Esophagus squamous epithelium (tissue), 5 donors: ENCODE data around the gene PRPF38B. TPM values are rescaled to one million over a fixed set of nuclear protein-coding genes. Genes with fewer than 3 reads are reported as not detected.

Experiments
- DNase-seq: peaks from one replicate; lab custom pipeline; 2025; lab: John Stamatoyannopoulos, UW
- H3K27ac ChIP-seq, 4 donors: fragments of 200-600 bp; sonication (generic); one replicate each; pipeline ENCODE4 v1.5.1; 2016 to 2019; ENCODE audit warnings: mild to moderate bottlenecking in 1 of 4
- H3K27me3 ChIP-seq, 4 donors: fragments of 200-600 bp; sonication (generic); 1 replicate in 3 of 4; 2 replicates in 1 of 4; pipeline versions ENCODE4 v1.5.1 to v1.6.0; 2017 to 2021; ENCODE audit warnings: antibody characterized with exemption in 1 of 4
- H3K36me3 ChIP-seq, 3 donors: fragments of 200-600 bp; sonication (generic); one replicate each; pipeline ENCODE4 v1.5.1; 2016 to 2019
- H3K4me1 ChIP-seq, 3 donors: fragments of 200-600 bp; sonication (generic); one replicate each; pipeline ENCODE4 v1.5.1; 2017 to 2019
- H3K4me3 ChIP-seq, 4 donors: fragments of 200-600 bp; sonication (generic); 1 replicate in 3 of 4; 2 replicates in 1 of 4; pipeline ENCODE4 v1.5.1; 2016 to 2019; ENCODE audit warnings: mild to moderate bottlenecking in 2 of 4, moderate library complexity in 1 of 4
- H3K9me3 ChIP-seq, 3 donors: fragments of 200-600 bp; sonication (generic); one replicate each; pipeline ENCODE4 v1.5.1; 2016 to 2019
- CTCF ChIP-seq, 6 experiments: fragments of 450-650 bp in 4 of 6; fragments of 200-600 bp in 2 of 6; sonication (generic) in 2 of 6; IDR thresholded peaks; one replicate each; pipeline ENCODE4 v1.5.1; 2016 to 2019; ENCODE audit warnings: antibody characterized with exemption in 6 of 6, mild to moderate bottlenecking in 4 of 6, moderate library complexity in 4 of 6
- POLR2A ChIP-seq, 4 donors: fragments of 450-650 bp; IDR thresholded peaks; one replicate each; pipeline ENCODE4 v1.6.1; 2017; ENCODE audit warnings: antibody characterized with exemption in 4 of 4, mild to moderate bottlenecking in 4 of 4, moderate library complexity in 3 of 4
- WGBS, 2 donors: methylation state at CpG; one replicate each; pipeline ENCODE4 v1.1.5; 2018; 5-methylcytosine and 5-hydroxymethylcytosine counted together
- intact Hi-C: fragments of 100-400 bp; cut with DNase I; formaldehyde crosslinking; loops from one replicate; pipeline ENCODE4 v1.15.0; 2022
- total RNA-seq, 4 donors: library from RNA; depleted of rRNA; stranded (reverse); fragments of >200 nt; gene quantifications; one replicate each; pipeline ENCODE4 v1.1.0, GENCODE V29; 2016
- donor health status: DM: yes; HTN: yes; CAD: no.

The PRPF38B gene
- total RNA-seq, 4 donors from 2014 or later = 14.4 to 38.1 (median 27.2) TPM

- TF ChIP-seq POLR2A (IDR thresholded peaks at IDR 0.05) (no peak), CTCF (IDR thresholded peaks at IDR 0.05) (no peak)
- H3K27me3 ChIP-seq = peaks cover 0 to 12% (median 0%) of the 10 kb centered on the region in 4 donors
- 69 to 80% methylated on average over 2 to 5 of the region's 5 CpGs for WGBS, 2 donors
- no peak overlapping the region for H3K27ac ChIP-seq
- H3K4me1 ChIP-seq = no peaks in the 10 kb centered on the region
- H3K4me3 ChIP-seq = no peak overlapping the region
- no peaks in the 10 kb centered on the region for H3K9me3 ChIP-seq
- intact Hi-C loops = no loop called here
- no peaks in the 10 kb centered on the region for H3K36me3 ChIP-seq
- no peak for DNase-seq
These were observed 23.8 kb downstream of the PRPF38B start for GRCh38 chr1:108715932-108716331.

GRCh38 chr1:108716437-108717230 is 24.5 kb downstream of the PRPF38B start:
- TF ChIP-seq POLR2A (IDR thresholded peaks at IDR 0.05) (no peak), CTCF (IDR thresholded peaks at IDR 0.05) (no peak)
- 83 to 89% methylated on average over 2 of the region's 2 CpGs for WGBS, 2 donors
- H3K36me3 ChIP-seq = no peaks in the 10 kb centered on the region
- no peaks in the 10 kb centered on the region for H3K4me1 ChIP-seq
- no peaks in the 10 kb centered on the region for H3K9me3 ChIP-seq
- DNase-seq = no peak
- peaks cover 0 to 12% (median 0%) of the 10 kb centered on the region in 4 donors for H3K27me3 ChIP-seq
- no peak overlapping the region for H3K27ac ChIP-seq
- no peak overlapping the region for H3K4me3 ChIP-seq
- intact Hi-C loops = no loop called here

- intact Hi-C loops = no loop called here
- no peaks in the 10 kb centered on the region for H3K9me3 ChIP-seq
- no peak overlapping the region for H3K27ac ChIP-seq
- DNase-seq = no peak
- peaks cover 0 to 8% (median 0%) of the 10 kb centered on the region in 4 donors for H3K27me3 ChIP-seq
- 87 to 89% methylated on average over 8 of the region's 9 CpGs for WGBS, 2 donors
- H3K4me3 ChIP-seq = no peak overlapping the region
- no peaks in the 10 kb centered on the region for H3K36me3 ChIP-seq
- H3K4me1 ChIP-seq = no peaks in the 10 kb centered on the region
- no peak for TF ChIP-seq CTCF (IDR thresholded peaks at IDR 0.05)
- TF ChIP-seq POLR2A (IDR thresholded peaks at IDR 0.05) = no peak
These were observed 25.7 kb downstream of the PRPF38B start for GRCh38 chr1:108717774-108718316.

- peaks cover 0 to 8% (median 0%) of the 10 kb centered on the region in 4 donors for H3K27me3 ChIP-seq
- intact Hi-C loops = no loop called here
- WGBS, 2 donors = 46 to 55% methylated on average over 6 of the region's 6 CpGs
- H3K4me3 ChIP-seq = no peak overlapping the region
- no peak overlapping the region for H3K27ac ChIP-seq
- H3K36me3 ChIP-seq = no peaks in the 10 kb centered on the region
- no peak for TF ChIP-seq CTCF (IDR thresholded peaks at IDR 0.05)
- no peak for TF ChIP-seq POLR2A (IDR thresholded peaks at IDR 0.05)
- no peaks in the 10 kb centered on the region for H3K4me1 ChIP-seq
- H3K9me3 ChIP-seq = no peaks in the 10 kb centered on the region
- DNase-seq = no peak
These were observed 27.0 kb downstream of the PRPF38B start for GRCh38 chr1:108718927-108719655.
